SK-N-SH treated with all-trans-retinoic acid at 6 μM for 48 hours (cell line): Measurements from ENCODE around the gene ZCCHC7.

Source experiments
- ATAC-seq: fragments of 200-7000 bp; cut with Tn5 transposase; 3 replicates; pipeline ENCODE4 v1.9.1; 2020; ENCODE audit warnings: mild to moderate bottlenecking, moderate library complexity
- ARNTL ChIP-seq: fragments of 450-650 bp; formaldehyde crosslinking; IDR thresholded peaks from 2 replicates; pipeline ENCODE4 v1.5.0; 2020; ENCODE audit warnings: low read depth, mild to moderate bottlenecking, moderate library complexity, borderline replicate concordance
- BACH2 ChIP-seq: fragments of 250-450 bp; sonication (Bioruptor Pico); IDR thresholded peaks from 2 replicates; pipeline ENCODE4 v1.9.0; 2021; ENCODE audit warnings: mild to moderate bottlenecking, borderline replicate concordance
- CREB5 ChIP-seq: fragments of 250-450 bp; sonication (Bioruptor Pico); IDR thresholded peaks from 2 replicates; pipeline ENCODE4 v1.5.1; 2020; ENCODE audit warnings: low read depth, mild to moderate bottlenecking, moderate library complexity
- CSDC2 ChIP-seq: fragments of 250-450 bp; sonication (Bioruptor Pico); IDR thresholded peaks from 2 replicates; pipeline ENCODE4 v1.5.0; 2020; ENCODE audit warnings: mild to moderate bottlenecking, moderate library complexity
- CSRNP3 ChIP-seq: fragments of 250-450 bp; sonication (Bioruptor Pico); IDR thresholded peaks from 2 replicates; pipeline ENCODE4 v1.5.1; 2021; ENCODE audit warnings: mild to moderate bottlenecking, moderate library complexity
- ESRRG ChIP-seq: fragments of 250-450 bp; sonication (Bioruptor Pico); IDR thresholded peaks from 2 replicates; pipeline ENCODE4 v1.6.1; 2021; ENCODE audit warnings: mild to moderate bottlenecking
- GLIS3 ChIP-seq: fragments of 250-450 bp; sonication (Bioruptor Pico); IDR thresholded peaks from 2 replicates; pipeline ENCODE4 v1.5.0; 2020; ENCODE audit warnings: mild to moderate bottlenecking, moderate library complexity
- ISL1 ChIP-seq: fragments of 250-450 bp; sonication (Bioruptor Pico); IDR thresholded peaks from 2 replicates; pipeline ENCODE4 v2.1.2; 2022; ENCODE audit warnings: mild to moderate bottlenecking, moderate library complexity
- OSR1 ChIP-seq: fragments of 250-450 bp; sonication (Bioruptor Pico); IDR thresholded peaks from 2 replicates; pipeline ENCODE4 v1.8.0; 2022; ENCODE audit warnings: moderate library complexity, mild to moderate bottlenecking, inconsistent platforms
- PATZ1 ChIP-seq: fragments of 250-450 bp; sonication (Bioruptor Pico); IDR thresholded peaks from 2 replicates; pipeline ENCODE4 v1.8.0; 2020; ENCODE audit warnings: mild to moderate bottlenecking, moderate library complexity, borderline replicate concordance
- POU6F1 ChIP-seq: fragments of 250-450 bp; sonication (Bioruptor Pico); IDR thresholded peaks from 2 replicates; pipeline ENCODE4 v1.8.0; 2021; ENCODE audit warnings: low read depth, mild to moderate bottlenecking, moderate library complexity, borderline replicate concordance
- PPARA ChIP-seq: fragments of 250-450 bp; sonication (Bioruptor Pico); IDR thresholded peaks from 2 replicates; pipeline ENCODE4 v1.5.0; 2020; ENCODE audit warnings: mild to moderate bottlenecking, borderline replicate concordance
- RARB ChIP-seq: fragments of 250-450 bp; sonication (Bioruptor Pico); IDR thresholded peaks from 2 replicates; pipeline ENCODE4 v1.8.0; 2021; ENCODE audit warnings: mild to moderate bottlenecking, moderate library complexity
- SNAI2 ChIP-seq: fragments of 250-450 bp; sonication (Bioruptor Pico); IDR thresholded peaks from 2 replicates; pipeline ENCODE4 v1.5.0; 2020; ENCODE audit warnings: mild to moderate bottlenecking, moderate library complexity
- TCF4 ChIP-seq: fragments of 250-450 bp; sonication (Bioruptor Pico); IDR thresholded peaks from 2 replicates; pipeline ENCODE4 v1.8.0; 2021; ENCODE audit warnings: mild to moderate bottlenecking, moderate library complexity, borderline replicate concordance
- TOX ChIP-seq: fragments of 250-450 bp; sonication (Bioruptor Pico); IDR thresholded peaks from 2 replicates; pipeline ENCODE4 v1.8.0; 2021; ENCODE audit warnings: mild to moderate bottlenecking, moderate library complexity, borderline replicate concordance
- TSHZ2 ChIP-seq: fragments of 250-450 bp; sonication (Bioruptor Pico); IDR thresholded peaks from 2 replicates; pipeline ENCODE4 v1.5.0; 2020; ENCODE audit warnings: mild to moderate bottlenecking, moderate library complexity
- ZC3H10 ChIP-seq: fragments of 250-450 bp; sonication (Bioruptor Pico); IDR thresholded peaks from 2 replicates; pipeline ENCODE4 v1.5.1; 2021; ENCODE audit warnings: mild to moderate bottlenecking, moderate library complexity
- ZFP30 ChIP-seq: fragments of 450-650 bp; formaldehyde crosslinking; IDR thresholded peaks from 2 replicates; pipeline ENCODE4 v1.5.0; 2022; ENCODE audit warnings: mild to moderate bottlenecking, moderate library complexity
- ZNF565 ChIP-seq: fragments of 450-650 bp; formaldehyde crosslinking; conservative IDR thresholded peaks from 2 replicates; pipeline ENCODE4 v1.5.0; 2020; ENCODE audit warnings: low read depth, mild to moderate bottlenecking, moderate library complexity
- ZNF70 ChIP-seq: fragments of 450-650 bp; formaldehyde crosslinking; IDR thresholded peaks from 2 replicates; pipeline ENCODE4 v1.5.0; 2020; ENCODE audit warnings: mild to moderate bottlenecking, moderate library complexity
- ZNF8 ChIP-seq: fragments of 450-650 bp; formaldehyde crosslinking; IDR thresholded peaks from 2 replicates; pipeline ENCODE4 v1.5.0; 2020; ENCODE audit warnings: mild to moderate bottlenecking, moderate library complexity

The ZCCHC7 gene

GRCh38 chr9:37292896-37293295 lies 172.5 kb downstream of the ZCCHC7 start:
- TF ChIP-seq CSDC2, result no peak
- no peak for TF ChIP-seq ZNF8 (CRISPR knock-in tag)
- TF ChIP-seq ARNTL (CRISPR knock-in tag), result no peak
- TF ChIP-seq BACH2 (CRISPR knock-in tag), result no peak
- TF ChIP-seq TCF4, result no peak
- no peak for TF ChIP-seq ESRRG (CRISPR knock-in tag)
- TF ChIP-seq CSRNP3 (CRISPR knock-in tag), result no peak
- no peak for TF ChIP-seq ZC3H10 (CRISPR knock-in tag)
- no peak for TF ChIP-seq ZNF565 (CRISPR knock-in tag)
- TF ChIP-seq TSHZ2 (CRISPR knock-in tag), result no peak
- TF ChIP-seq SNAI2, result no peak
- no peak for TF ChIP-seq GLIS3 (CRISPR knock-in tag)
- no peak for ATAC-seq

GRCh38 chr9:37293664-37294524 lies 173.5 kb downstream of the ZCCHC7 start:
- TF ChIP-seq ARNTL (CRISPR knock-in tag) (no peak), SNAI2 (no peak), CSDC2 (no peak), GLIS3 (CRISPR knock-in tag) (no peak), TOX (CRISPR knock-in tag) (no peak), ZFP30 (no peak), ZNF70 (CRISPR knock-in tag) (no peak), TSHZ2 (CRISPR knock-in tag) (no peak), POU6F1 (CRISPR knock-in tag) (no peak), CREB5 (no peak), ZNF565 (CRISPR knock-in tag) (no peak), PPARA (no peak), ESRRG (CRISPR knock-in tag) (no peak), ISL1 (CRISPR knock-in tag) (no peak)
- ATAC-seq, result no peak

- ATAC-seq, result no peak
- no peak for TF ChIP-seq ZNF565 (CRISPR knock-in tag)
- no peak for TF ChIP-seq CSRNP3 (CRISPR knock-in tag)
- TF ChIP-seq ZNF8 (CRISPR knock-in tag), result no peak
- no peak for TF ChIP-seq RARB
- TF ChIP-seq TCF4, result no peak
- no peak for TF ChIP-seq ZFP30
- TF ChIP-seq OSR1 (CRISPR knock-in tag), result no peak
- TF ChIP-seq PATZ1, result no peak
- no peak for TF ChIP-seq GLIS3 (CRISPR knock-in tag)
Observed at GRCh38 chr9:37295178-37295577, 174.8 kb downstream of the ZCCHC7 start.
